Measurements from ENCODE around the gene PLA2G6. TPM values are rescaled to one million over a fixed set of nuclear protein-coding genes. Genes with fewer than 3 reads are reported as not detected.

The PLA2G6 gene
- total and polyA plus RNA-seq, 2 of the 4 experiments (the other 2 are of a cell fraction): 6.1 to 10.3 TPM

DNA sequence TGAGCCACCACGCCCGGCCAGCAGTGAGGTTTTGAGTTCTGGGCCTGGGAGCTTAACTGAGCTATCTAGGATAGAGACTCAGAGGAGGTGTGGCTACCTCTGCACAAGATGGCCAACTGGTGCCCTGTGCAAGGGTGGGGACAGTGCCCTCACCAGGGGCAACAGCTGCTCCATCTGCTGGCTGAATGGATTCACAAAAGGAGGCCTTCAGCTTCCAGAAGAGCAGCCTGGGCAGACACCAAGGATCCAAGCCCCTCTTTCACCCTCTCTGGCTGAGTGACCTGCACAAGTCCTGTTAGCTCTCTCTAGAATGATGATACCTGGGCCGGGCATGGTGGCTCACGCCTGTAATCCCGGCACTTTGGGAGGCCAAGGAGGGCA is 37.6 kb downstream of the PLA2G6 start:
- Histone ChIP-seq H3K4me3 (ENCODE audit: insufficient read depth, low read depth, low read length) (no peak overlapping the region), H4K5ac (ENCODE audit: low read depth, low read length) (no peak overlapping the region), H3K9me1 (ENCODE audit: insufficient read depth, low read length) (peaks cover 13% of the 10 kb centered on the region), H3K4me2 (ENCODE audit: low read depth, low read length) (no peak overlapping the region), H4K91ac (ENCODE audit: insufficient read depth, low read depth, low read length) (no peak overlapping the region), H3K56ac (ENCODE audit: extremely low read depth, insufficient read depth, low read length) (no peak overlapping the region), H3K79me1 (ENCODE audit: low read depth in 1 of 2, low read length in 2 of 2) (no peaks in the 10 kb centered on the region), H2AK5ac (ENCODE audit: low read depth, low read length) (peak overlapping the region; percentile 14; the same call in 1 of the 2 replicates), H2BK5ac (ENCODE audit: low read depth, low read length, poor library complexity, severe bottlenecking) (no peak overlapping the region), H4K20me1 (ENCODE audit: insufficient read depth, low read length) (no peaks in the 10 kb centered on the region; the same call in 1 of the 2 replicates), H3K27me3 (ENCODE audit: control insufficient read depth, insufficient read depth, low read length) (no peaks in the 10 kb centered on the region), H3K18ac (ENCODE audit: low read depth, low read length) (no peak overlapping the region), H3K36me3 (ENCODE audit: control insufficient read depth, insufficient read depth, low read length) (no peaks in the 10 kb centered on the region), H2AFZ (replicated peaks; ENCODE audit: low read length, poor library complexity) (no peak overlapping the region), H3K23ac (ENCODE audit: low read depth, low read length) (no peak overlapping the region), H2BK15ac (ENCODE audit: low read depth, low read length) (no peak overlapping the region), H3K9me3 (ENCODE audit: control insufficient read depth, insufficient read depth, low read length) (peaks cover 3% of the 10 kb centered on the region; the same call in 1 of the 2 replicates), H3K14ac (replicated peaks; ENCODE audit: low read depth, low read length) (no peak overlapping the region), H4K8ac (ENCODE audit: low read depth in 2 of 2, low read length in 2 of 2) (no peak overlapping the region), H2BK20ac (ENCODE audit: low read depth, low read length) (no peak overlapping the region), H3K4me1 (ENCODE audit: control insufficient read depth, insufficient read depth, low read length) (peaks cover 10% of the 10 kb centered on the region), H3K4ac (ENCODE audit: low read depth, low read length) (no peak overlapping the region), H3K9ac (ENCODE audit: low read depth, low read length) (no peak overlapping the region), H3K27ac (ENCODE audit: insufficient read depth, low read length) (no peak overlapping the region), H2BK120ac (ENCODE audit: low read depth, low read length) (no peak overlapping the region), H2AK9ac (replicated peaks; ENCODE audit: low read depth, low read length, poor library complexity) (no peak overlapping the region)
- POLR2A ChIA-PET (ENCODE audit: unreplicated experiment): no interaction called here
- no peak for ATAC-seq (ENCODE audit: low read depth)
- in situ Hi-C loops (cut with MboI; ENCODE audit: low sequenced_read_pairs): no loop called here
- no peak for DNase-seq
- CTCF ChIA-PET: interaction anchor here (0.8 kb wide), 1 partner anchor 29 kb away, joined by 3 read pairs; no protein-coding TSS in a partner anchor
- dilution Hi-C loops (cut with HindIII; ENCODE audit: low sequenced_read_pairs, unreplicated experiment): no loop called here
- BruUV-seq (replicated peaks): no TSS peak
- intact Hi-C loops (cut with micrococcal nuclease): no loop called here
- no CpG with 5 or more reads among the region's 5 CpGs for WGBS, 2 experiments (ENCODE audit: extremely low coverage in 2 of 2, insufficient read length in 1 of 2)
- TF ChIP-seq SMC3 (IDR thresholded peaks at IDR 0.05; ENCODE audit: low read depth, low read length) (no peak), POLR2A (IDR thresholded peaks at IDR 0.05; ENCODE audit: low read depth, low read length) (no peak)

All from IMR-90 (cell line).